Measurements from ENCODE around the gene INSIG1. TPM values are rescaled to one million over a fixed set of nuclear protein-coding genes. Genes with fewer than 3 reads are reported as not detected.

The INSIG1 gene
- polyA plus RNA-seq, 3 donors: 37.1 to 85.6 (median 39.6) TPM

DNA sequence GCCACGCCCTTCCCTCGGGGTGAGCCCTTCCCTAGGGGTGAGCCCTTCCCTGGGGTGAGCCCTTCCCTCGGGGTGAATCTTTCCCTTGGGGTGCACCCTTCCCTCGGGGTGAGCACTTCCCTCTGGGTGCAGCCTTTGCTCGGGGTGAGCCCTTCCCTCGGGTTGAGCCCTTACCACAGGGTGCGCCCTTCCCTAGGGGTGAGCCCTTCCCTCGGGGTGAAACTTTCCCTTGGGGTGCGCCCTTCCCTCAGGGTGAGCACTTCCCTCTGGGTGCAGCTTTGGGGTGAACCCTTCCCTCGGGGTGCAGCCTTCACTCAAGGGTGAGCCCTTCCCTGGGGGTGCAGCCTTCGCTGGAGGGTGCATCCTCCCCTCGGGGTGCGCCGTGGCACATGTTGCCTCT lies 34.6 kb upstream of the INSIG1 start:
- no peaks in the 10 kb centered on the region for H3K36me3 Mint-ChIP-seq
- no peak overlapping the region for H3K27ac Mint-ChIP-seq
- Histone ChIP-seq H2AFZ (ENCODE audit: insufficient read depth, low read depth, low read length, poor library complexity, severe bottlenecking) (no peak overlapping the region), H4K20me1 (ENCODE audit: insufficient read depth, low read length) (no peaks in the 10 kb centered on the region), H3K36me3 (replicated peaks in 1 of 2; ENCODE audit: control insufficient read depth in 1 of 2, insufficient read depth in 2 of 2, low read length in 2 of 2) (no peaks in the 10 kb centered on the region), H3K27ac (ENCODE audit: low read depth in 1 of 2, low read length in 2 of 2) (no peak overlapping the region), H3K4me3 (replicated peaks in 1 of 3; ENCODE audit: low read depth in 2 of 3, low read length in 3 of 3) (no peak overlapping the region), H3K79me2 (ENCODE audit: insufficient read depth, low read length) (no peaks in the 10 kb centered on the region), H3K27me3 (ENCODE audit: control insufficient read depth in 2 of 2, insufficient read depth in 2 of 2, low read length in 2 of 2) (no peaks in the 10 kb centered on the region), H3K4me2 (replicated peaks; ENCODE audit: extremely low read depth, low read length, poor library complexity, severe bottlenecking) (no peak overlapping the region), H3K9me3 (replicated peaks in 1 of 2; ENCODE audit: control insufficient read depth in 1 of 2, insufficient read depth in 1 of 2, low read length in 2 of 2) (no peaks in the 10 kb centered on the region), H3K9ac (ENCODE audit: insufficient read depth, low read length, poor library complexity, severe bottlenecking) (no peak overlapping the region), H3K4me1 (ENCODE audit: control insufficient read depth in 1 of 2, insufficient read depth in 2 of 2, low read length in 2 of 2) (no peaks in the 10 kb centered on the region)
- peaks cover 0 to 2% (median 0%) of the 10 kb centered on the region in 3 donors for H3K27me3 Mint-ChIP-seq (ENCODE audit: low read depth in 3 of 3)
- 79% methylated on average over 11 of the region's 14 CpGs for WGBS (ENCODE audit: insufficient coverage)
- intact Hi-C loops (cut with micrococcal nuclease): no loop called here
- peaks cover 0 to 3% (median 0%) of the 10 kb centered on the region in 7 donors for H3K9me3 Mint-ChIP-seq
- H3K4me1 Mint-ChIP-seq: no peaks in the 10 kb centered on the region
- no peak for DNase-seq
- TF ChIP-seq, protein P1, sequence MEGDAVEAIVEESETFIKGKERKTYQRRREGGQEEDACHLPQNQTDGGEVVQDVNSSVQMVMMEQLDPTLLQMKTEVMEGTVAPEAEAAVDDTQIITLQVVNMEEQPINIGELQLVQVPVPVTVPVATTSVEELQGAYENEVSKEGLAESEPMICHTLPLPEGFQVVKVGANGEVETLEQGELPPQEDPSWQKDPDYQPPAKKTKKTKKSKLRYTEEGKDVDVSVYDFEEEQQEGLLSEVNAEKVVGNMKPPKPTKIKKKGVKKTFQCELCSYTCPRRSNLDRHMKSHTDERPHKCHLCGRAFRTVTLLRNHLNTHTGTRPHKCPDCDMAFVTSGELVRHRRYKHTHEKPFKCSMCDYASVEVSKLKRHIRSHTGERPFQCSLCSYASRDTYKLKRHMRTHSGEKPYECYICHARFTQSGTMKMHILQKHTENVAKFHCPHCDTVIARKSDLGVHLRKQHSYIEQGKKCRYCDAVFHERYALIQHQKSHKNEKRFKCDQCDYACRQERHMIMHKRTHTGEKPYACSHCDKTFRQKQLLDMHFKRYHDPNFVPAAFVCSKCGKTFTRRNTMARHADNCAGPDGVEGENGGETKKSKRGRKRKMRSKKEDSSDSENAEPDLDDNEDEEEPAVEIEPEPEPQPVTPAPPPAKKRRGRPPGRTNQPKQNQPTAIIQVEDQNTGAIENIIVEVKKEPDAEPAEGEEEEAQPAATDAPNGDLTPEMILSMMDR (IDR thresholded peaks at IDR 0.05): no peak
- no peak overlapping the region for H3K4me3 Mint-ChIP-seq

DNA sequence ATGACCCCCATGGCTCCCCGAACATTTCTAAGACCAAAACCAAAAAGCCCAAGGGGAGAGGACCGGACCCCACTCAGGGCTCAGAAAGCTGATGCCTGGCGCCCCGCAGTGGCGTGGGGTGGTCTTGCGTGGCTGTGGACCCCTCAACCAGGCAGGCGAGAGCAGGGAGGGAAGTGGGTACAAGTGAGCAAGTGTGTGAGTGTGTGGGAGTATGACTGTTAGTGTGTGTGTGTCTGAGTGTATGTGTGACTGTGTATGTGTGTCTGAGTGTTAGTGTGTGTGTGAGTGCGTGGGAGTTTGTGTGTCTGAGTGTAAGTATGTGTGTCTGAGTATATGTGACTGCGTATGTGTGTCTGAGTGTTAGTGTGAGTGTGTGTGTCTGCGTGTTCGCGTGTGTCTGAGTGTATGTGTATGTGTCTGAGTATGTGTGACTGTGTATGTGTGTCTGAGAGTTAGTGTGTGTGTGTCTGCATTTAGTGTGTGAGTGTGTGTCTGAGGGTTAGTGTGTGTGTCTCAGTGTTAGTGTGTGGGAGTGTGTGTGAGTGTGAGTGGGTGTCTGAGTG lies 34.0 kb upstream of the INSIG1 start:
- H3K79me2 ChIP-seq (ENCODE audit: insufficient read depth, low read length): no peaks in the 10 kb centered on the region
- H3K4me2 ChIP-seq (replicated peaks; ENCODE audit: extremely low read depth, low read length, poor library complexity, severe bottlenecking): no peak overlapping the region
- no peak overlapping the region for H3K4me3 Mint-ChIP-seq
- H3K27ac ChIP-seq (ENCODE audit: low read depth in 1 of 2, low read length in 2 of 2): no peak overlapping the region
- H3K27me3 ChIP-seq (ENCODE audit: control insufficient read depth in 2 of 2, insufficient read depth in 2 of 2, low read length in 2 of 2): no peaks in the 10 kb centered on the region
- H3K9me3 ChIP-seq (replicated peaks in 1 of 2; ENCODE audit: control insufficient read depth in 1 of 2, insufficient read depth in 1 of 2, low read length in 2 of 2): no peaks in the 10 kb centered on the region
- TF ChIP-seq, protein P1 (IDR thresholded peaks at IDR 0.05): no peak
- peak overlapping the region in 1 of 3 experiments; percentile 14 for H3K4me3 ChIP-seq (replicated peaks in 1 of 3; ENCODE audit: low read depth in 2 of 3, low read length in 3 of 3)
- no peak overlapping the region for H2AFZ ChIP-seq (ENCODE audit: insufficient read depth, low read depth, low read length, poor library complexity, severe bottlenecking)
- 90% methylated on average over 9 of the region's 12 CpGs for WGBS (ENCODE audit: insufficient coverage)
- H3K4me1 Mint-ChIP-seq: no peaks in the 10 kb centered on the region
- no peaks in the 10 kb centered on the region for H3K4me1 ChIP-seq (ENCODE audit: control insufficient read depth in 1 of 2, insufficient read depth in 2 of 2, low read length in 2 of 2)
- H3K27me3 Mint-ChIP-seq (ENCODE audit: low read depth in 3 of 3): peaks cover 0 to 2% (median 0%) of the 10 kb centered on the region in 3 donors
- no peak for DNase-seq
- peaks cover 0 to 3% (median 0%) of the 10 kb centered on the region in 7 donors for H3K9me3 Mint-ChIP-seq
- no peaks in the 10 kb centered on the region for H3K36me3 ChIP-seq (replicated peaks in 1 of 2; ENCODE audit: control insufficient read depth in 1 of 2, insufficient read depth in 2 of 2, low read length in 2 of 2)
- no peak overlapping the region for H3K9ac ChIP-seq (ENCODE audit: insufficient read depth, low read length, poor library complexity, severe bottlenecking)
- H3K27ac Mint-ChIP-seq: no peak overlapping the region
- no peaks in the 10 kb centered on the region for H3K36me3 Mint-ChIP-seq
- no peaks in the 10 kb centered on the region for H4K20me1 ChIP-seq (ENCODE audit: insufficient read depth, low read length)
- intact Hi-C loops (cut with micrococcal nuclease): no loop called here

Data from CD14-positive monocyte (primary cell).